ENCODE data around the gene STARD13. TPM values are rescaled to one million over a fixed set of nuclear protein-coding genes. Genes with fewer than 3 reads are reported as not detected.

Gene STARD13
- total RNA-seq, 1 donor from 2014 or later: 2.0 TPM

- H3K79me2 ChIP-seq (ENCODE audit: low read depth): no peaks in the 10 kb centered on the region
- no peaks in the 10 kb centered on the region for H3K4me1 ChIP-seq
- no peak overlapping the region for H3K27ac Mint-ChIP-seq
- no peak overlapping the region for H3K4me2 ChIP-seq
- no peaks in the 10 kb centered on the region for H3K36me3 Mint-ChIP-seq
- no peaks in the 10 kb centered on the region for H3K9me3 ChIP-seq (ENCODE audit: low read depth)
- no peaks in the 10 kb centered on the region for H3K36me3 ChIP-seq
- DNase-seq (ENCODE audit: low spot score): no peak
- H3F3A ChIP-seq (ENCODE audit: low read depth): no peaks in the 10 kb centered on the region
- H3K27ac ChIP-seq: no peak overlapping the region
- no peaks in the 10 kb centered on the region for H3K27me3 Mint-ChIP-seq (ENCODE audit: insufficient read depth, low read depth)
- no peak overlapping the region for H3K9ac ChIP-seq
- H3K9me3 Mint-ChIP-seq: no peaks in the 10 kb centered on the region
- no peaks in the 10 kb centered on the region for H4K20me1 ChIP-seq (ENCODE audit: low read depth)
- H3K27me3 ChIP-seq: peaks cover 30% of the 10 kb centered on the region
- H3K4me3 ChIP-seq: no peak overlapping the region
- no peak overlapping the region for H3K4me3 Mint-ChIP-seq
- no peak for TF ChIP-seq EZH2 (IDR thresholded peaks at IDR 0.05)
- no peak for TF ChIP-seq EZH2phosphoT487 (IDR thresholded peaks at IDR 0.05)
- no peak for TF ChIP-seq CTCF (IDR thresholded peaks at IDR 0.05)
- peaks cover 5% of the 10 kb centered on the region for H3K4me1 Mint-ChIP-seq
- no peak overlapping the region for H2AFZ ChIP-seq (replicated peaks)
Observed at GRCh38 chr13:33174491-33174890, 111.1 kb downstream of the STARD13 start.

- no peaks in the 10 kb centered on the region for H3K27me3 Mint-ChIP-seq (ENCODE audit: insufficient read depth, low read depth)
- Histone ChIP-seq H3K4me3 (no peak overlapping the region), H3K27ac (no peak overlapping the region), H4K20me1 (ENCODE audit: low read depth) (no peaks in the 10 kb centered on the region), H3F3A (ENCODE audit: low read depth) (no peaks in the 10 kb centered on the region), H3K4me1 (no peaks in the 10 kb centered on the region), H3K27me3 (peaks cover 14% of the 10 kb centered on the region), H3K79me2 (ENCODE audit: low read depth) (no peaks in the 10 kb centered on the region), H3K9me3 (ENCODE audit: low read depth) (no peaks in the 10 kb centered on the region), H3K4me2 (no peak overlapping the region), H3K36me3 (no peaks in the 10 kb centered on the region), H3K9ac (no peak overlapping the region), H2AFZ (replicated peaks) (no peak overlapping the region)
- DNase-seq (ENCODE audit: low spot score): no peak
- H3K4me3 Mint-ChIP-seq: no peak overlapping the region
- H3K36me3 Mint-ChIP-seq: no peaks in the 10 kb centered on the region
- TF ChIP-seq EZH2phosphoT487 (IDR thresholded peaks at IDR 0.05) (no peak), CTCF (IDR thresholded peaks at IDR 0.05) (no peak), EZH2 (IDR thresholded peaks at IDR 0.05) (no peak)
- no peaks in the 10 kb centered on the region for H3K9me3 Mint-ChIP-seq
- H3K27ac Mint-ChIP-seq: no peak overlapping the region
- peaks cover 5% of the 10 kb centered on the region for H3K4me1 Mint-ChIP-seq
Observed at GRCh38 chr13:33172911-33173310, 112.6 kb downstream of the STARD13 start.

GRCh38 chr13:33172400-33172799 is 113.2 kb downstream of the STARD13 start:
- Mint-ChIP-seq H3K36me3 (no peaks in the 10 kb centered on the region), H3K9me3 (no peaks in the 10 kb centered on the region), H3K4me1 (peaks cover 5% of the 10 kb centered on the region), H3K27ac (no peak overlapping the region), H3K27me3 (ENCODE audit: insufficient read depth, low read depth) (no peaks in the 10 kb centered on the region), H3K4me3 (no peak overlapping the region)
- Histone ChIP-seq H3K4me2 (no peak overlapping the region), H3K9ac (no peak overlapping the region), H3K79me2 (ENCODE audit: low read depth) (no peaks in the 10 kb centered on the region), H3K36me3 (no peaks in the 10 kb centered on the region), H3K4me3 (no peak overlapping the region), H2AFZ (replicated peaks) (no peak overlapping the region), H3F3A (ENCODE audit: low read depth) (no peaks in the 10 kb centered on the region), H4K20me1 (ENCODE audit: low read depth) (no peaks in the 10 kb centered on the region), H3K4me1 (no peaks in the 10 kb centered on the region), H3K27ac (no peak overlapping the region), H3K27me3 (peaks cover 11% of the 10 kb centered on the region), H3K9me3 (ENCODE audit: low read depth) (no peaks in the 10 kb centered on the region)
- no peak for DNase-seq (ENCODE audit: low spot score)
- TF ChIP-seq EZH2 (IDR thresholded peaks at IDR 0.05) (no peak), CTCF (IDR thresholded peaks at IDR 0.05) (no peak), EZH2phosphoT487 (IDR thresholded peaks at IDR 0.05) (no peak)
